HepG2 (cell line): ENCODE measurements around the gene CCDC175. TPM values are rescaled to one million over a fixed set of nuclear protein-coding genes. Genes with fewer than 3 reads are reported as not detected.

Experiments
- ATAC-seq: fragments of 200-7000 bp; cut with Tn5 transposase; 3 replicates; pipeline ENCODE4 v1.9.1; 2020; ENCODE audit warnings: mild to moderate bottlenecking, moderate library complexity
- BruUV-seq: library from RNA; stranded (reverse); fragments of 400-500 nt; replicated peaks from 2 replicates; lab custom pipeline; 2021; lab: Mats Ljungman, UMichigan
- CTCF ChIA-PET: fragments of 300-600 bp; formaldehyde crosslinking; extraction: SDS; loops from one replicate; lab custom pipeline; 2021; ENCODE audit warnings: low total read pairs, inconsistent platforms, low intra/inter-chr PET ratio; lab: Yijun Ruan, JAX
- POLR2A ChIA-PET: fragments of 350-600 bp; sonication (Branson Sonifier 250); formaldehyde crosslinking; loops from one replicate; lab custom pipeline; 2020; ENCODE audit warnings: antibody characterized with exemption, inconsistent platforms; lab: Yijun Ruan, JAX
- DNase-seq: peaks from one replicate; pipeline ENCODE4 v3.0.0-alpha.2; 2015; ENCODE audit warnings: low spot score
- FAIRE-seq: peaks from 3 replicates; lab custom pipeline; 2011; peaks lifted over from hg19 to GRCh38; lab: Jason Lieb, UNC
- H2AFZ ChIP-seq: one replicate; pipeline ENCODE4 v1.6.1; 2011; ENCODE audit warnings: low read length, inconsistent platforms
- H3K27ac ChIP-seq: fragments of 300-600 bp; 3 replicates; pipeline ENCODE4 v1.8.0; 2011; ENCODE audit warnings: mixed run types, mild to moderate bottlenecking, mixed read lengths, low read length, inconsistent platforms; ENCODE audit not compliant: insufficient read depth; ENCODE audit errors: extremely low read length
- H3K27me3 ChIP-seq, 2 experiments: fragments of 200-600 bp in 1 of 2; 2 replicates in 1 of 2; 3 replicates in 1 of 2; pipeline versions ENCODE4 v1.6.0 to v1.8.0; 2011; ENCODE audit warnings: low read length in 2 of 2, mild to moderate bottlenecking in 2 of 2, moderate library complexity in 2 of 2, inconsistent platforms in 1 of 2; ENCODE audit not compliant: insufficient read depth in 2 of 2, control insufficient read depth in 1 of 2
- H3K36me3 ChIP-seq, 2 experiments: fragments of 200-600 bp in 1 of 2; replicated peaks in 1 of 2; 2 replicates in 1 of 2; 3 replicates in 1 of 2; pipeline versions ENCODE4 v1.5.1 to v1.8.0; 2011; ENCODE audit warnings: low read length in 2 of 2, inconsistent platforms in 1 of 2; ENCODE audit not compliant: insufficient read depth in 2 of 2, control insufficient read depth in 1 of 2
- H3K4me1 ChIP-seq: 2 replicates; pipeline ENCODE4 v1.5.1; 2012; ENCODE audit warnings: low read length, inconsistent platforms; ENCODE audit not compliant: insufficient read depth
- H3K4me2 ChIP-seq: 2 replicates; pipeline ENCODE4 v1.6.0; 2011; ENCODE audit warnings: low read depth, low read length, inconsistent platforms
- H3K4me3 ChIP-seq, 3 experiments: fragments of 200-600 bp in 1 of 3; sonication (generic), shearing (Covaris generic) in 1 of 3; replicated peaks in 1 of 3; 2 replicates each; pipeline ENCODE4 v1.5.1; 2011 to 2016; ENCODE audit warnings: low read length in 3 of 3, inconsistent platforms in 2 of 3, low read depth in 2 of 3, mild to moderate bottlenecking in 2 of 3, control low read depth in 1 of 3, mixed read lengths in 1 of 3; ENCODE audit not compliant: insufficient read depth in 1 of 3
- H3K79me2 ChIP-seq: one replicate; pipeline ENCODE4 v1.6.1; 2011; ENCODE audit warnings: low read length, inconsistent platforms; ENCODE audit not compliant: insufficient read depth
- H3K9ac ChIP-seq: 2 replicates; pipeline ENCODE4 v1.6.0; 2011; ENCODE audit warnings: mild to moderate bottlenecking, low read depth, low read length, inconsistent platforms; ENCODE audit not compliant: insufficient read depth
- H3K9me3 ChIP-seq: 2 replicates; pipeline ENCODE4 v1.5.1; 2012; ENCODE audit warnings: mild to moderate bottlenecking, low read length
- H4K20me1 ChIP-seq: 2 replicates; pipeline ENCODE4 v1.6.0; 2011; ENCODE audit warnings: inconsistent platforms, mild to moderate bottlenecking, low read length, moderate library complexity; ENCODE audit not compliant: insufficient read depth
- IKZF5 ChIP-seq: IDR thresholded peaks from 2 replicates; pipeline ENCODE4 v1.6.1; 2018; ENCODE audit warnings: missing genetic modification reagents, mild to moderate bottlenecking, missing compliant biosample characterization
- PLRG1 ChIP-seq: fragments of 450-650 bp; conservative IDR thresholded peaks from 2 replicates; pipeline ENCODE4 v1.6.1; 2016
- SYNCRIP ChIP-seq: fragments of 200-400 bp; formaldehyde crosslinking; IDR thresholded peaks from 2 replicates; pipeline ENCODE4 v1.6.1; 2018; ENCODE audit warnings: mild to moderate bottlenecking, low read depth, low read length; ENCODE audit not compliant: insufficient read depth
- ZBTB26 ChIP-seq: IDR thresholded peaks from 2 replicates; pipeline ENCODE4 v1.6.1; 2016; ENCODE audit warnings: missing compliant biosample characterization, missing genetic modification reagents, borderline replicate concordance
- ZFP82 ChIP-seq: sonication (generic); formaldehyde crosslinking; IDR thresholded peaks from 2 replicates; pipeline ENCODE4 v1.5.1; 2020; ENCODE audit warnings: mild to moderate bottlenecking, missing genetic modification reagents, borderline replicate concordance
- ZNF333 ChIP-seq: sonication (generic); formaldehyde crosslinking; IDR thresholded peaks from 2 replicates; pipeline ENCODE4 v1.4.0; 2020; ENCODE audit warnings: mild to moderate bottlenecking, missing genetic modification reagents, borderline replicate concordance
- ZNF576 ChIP-seq: sonication (generic); formaldehyde crosslinking; IDR thresholded peaks from 2 replicates; pipeline ENCODE4 v1.4.0; 2020; ENCODE audit warnings: mild to moderate bottlenecking, missing genetic modification reagents
- ZNF850 ChIP-seq: sonication (generic); formaldehyde crosslinking; conservative IDR thresholded peaks from 2 replicates; pipeline ENCODE4 v1.9.0; 2021; ENCODE audit warnings: mild to moderate bottlenecking, missing genetic modification reagents
- WGBS: methylation state at CpG from one replicate; pipeline ENCODE4 v1.1.6; 2017; ENCODE audit warnings: low lambda C conversion rate; 5-methylcytosine and 5-hydroxymethylcytosine counted together
- in situ Hi-C: cut with HindIII; loops from 2 replicates; pipeline ENCODE4 v1.10.0; 2017; ENCODE audit warnings: low pct_unique_long_range_greater_than_20kb; ENCODE audit not compliant: extremely low pct_ligation_motif_present
- intact Hi-C: fragments of 100-400 bp; cut with micrococcal nuclease; formaldehyde crosslinking; loops from one replicate; pipeline ENCODE4 v1.10.0; 2022; ENCODE audit not compliant: unreplicated experiment
- polyA plus RNA-seq, 8 experiments: library from polyadenylated mRNA; depleted of rRNA in 3 of 8; stranded (reverse) in 7 of 8; unstranded in 1 of 8; fragments of >200 nt; fragmentation: Illumina TruSeq in 4 of 8; extraction: Trizol in 4 of 8; gene quantifications; 2 replicates each; pipeline versions ENCODE4 v1.2.1 to v1.2.3, GENCODE V29; 2011 to 2016; ENCODE audit warnings: low read depth in 4 of 8, missing spikeins in 1 of 8, mixed read lengths in 1 of 8; ENCODE audit not compliant: insufficient read depth in 1 of 8
- total RNA-seq, 5 experiments: library from RNA; depleted of rRNA; stranded (reverse); fragments of >200 nt; fragmentation: Illumina TruSeq; extraction: Trizol; gene quantifications; 2 replicates each; pipeline ENCODE4 v1.2.3, GENCODE V29; 2016; ENCODE audit warnings: low read depth in 1 of 5
- TF ChIP-seq, protein P1 (sequence below): sonication (generic); formaldehyde crosslinking; conservative IDR thresholded peaks from 2 replicates; pipeline ENCODE4 v1.5.0; 2020; ENCODE audit warnings: missing genetic modification reagents
- TF ChIP-seq, protein P2 (sequence below): sonication (generic); formaldehyde crosslinking; IDR thresholded peaks from 2 replicates; pipeline ENCODE4 v1.4.0; 2020; ENCODE audit warnings: missing genetic modification reagents
- TF ChIP-seq, protein P3 (sequence below): sonication (generic); formaldehyde crosslinking; IDR thresholded peaks from 2 replicates; pipeline ENCODE4 v1.5.1; 2020; ENCODE audit warnings: missing genetic modification reagents, mild to moderate bottlenecking, borderline replicate concordance

Gene CCDC175
- total and polyA plus RNA-seq, 2 of the 13 experiments (the other 11 are each of a cell fraction or from before 2014, with no cell fraction given), result not detected

DNA sequence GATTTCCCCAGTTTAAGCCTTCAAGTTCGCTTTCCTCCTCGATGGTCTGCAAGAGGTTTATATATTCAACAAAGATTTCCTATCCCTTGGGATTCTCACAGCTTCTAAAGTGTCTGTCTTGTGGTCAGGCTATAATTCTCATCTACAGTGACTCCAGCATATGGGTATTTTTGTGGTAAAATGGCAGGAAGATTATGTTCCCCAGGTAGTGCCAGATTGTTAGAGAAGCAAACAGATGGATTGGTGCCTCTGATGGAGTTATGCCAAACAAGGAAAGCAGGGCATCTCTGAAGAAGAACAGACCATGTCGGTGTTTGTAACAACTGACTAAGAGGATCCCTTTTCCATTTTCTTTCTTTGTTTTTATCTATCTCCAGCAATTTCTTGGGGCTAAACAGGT, 5.5 kb upstream of the CCDC175 start:
- POLR2A ChIA-PET, result no interaction called here
- CTCF ChIA-PET, result no interaction called here
- H3K4me3 ChIP-seq, result no peak overlapping the region
- no peaks in the 10 kb centered on the region for H3K9me3 ChIP-seq
- H3K79me2 ChIP-seq, result no peaks in the 10 kb centered on the region
- no peaks in the 10 kb centered on the region for H3K4me1 ChIP-seq
- no peak overlapping the region for H3K9ac ChIP-seq
- intact Hi-C loops (no loop called here), in situ Hi-C loops (loop anchor here (10.0 kb wide), 1 partner anchor 77 kb away; no protein-coding TSS in a partner anchor)
- H3K27ac ChIP-seq, result no peak overlapping the region
- no peak for DNase-seq
- TF ChIP-seq, protein P1, sequence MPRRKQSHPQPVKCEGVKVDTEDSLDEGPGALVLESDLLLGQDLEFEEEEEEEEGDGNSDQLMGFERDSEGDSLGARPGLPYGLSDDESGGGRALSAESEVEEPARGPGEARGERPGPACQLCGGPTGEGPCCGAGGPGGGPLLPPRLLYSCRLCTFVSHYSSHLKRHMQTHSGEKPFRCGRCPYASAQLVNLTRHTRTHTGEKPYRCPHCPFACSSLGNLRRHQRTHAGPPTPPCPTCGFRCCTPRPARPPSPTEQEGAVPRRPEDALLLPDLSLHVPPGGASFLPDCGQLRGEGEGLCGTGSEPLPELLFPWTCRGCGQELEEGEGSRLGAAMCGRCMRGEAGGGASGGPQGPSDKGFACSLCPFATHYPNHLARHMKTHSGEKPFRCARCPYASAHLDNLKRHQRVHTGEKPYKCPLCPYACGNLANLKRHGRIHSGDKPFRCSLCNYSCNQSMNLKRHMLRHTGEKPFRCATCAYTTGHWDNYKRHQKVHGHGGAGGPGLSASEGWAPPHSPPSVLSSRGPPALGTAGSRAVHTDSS (CRISPR knock-in tag), result no peak
- TF ChIP-seq ZNF576 (CRISPR knock-in tag) (no peak), ZBTB26 (CRISPR knock-in tag) (no peak), ZFP82 (CRISPR knock-in tag) (no peak), SYNCRIP (no peak), IKZF5 (CRISPR knock-in tag) (no peak), ZNF333 (CRISPR knock-in tag) (no peak), ZNF850 (CRISPR knock-in tag) (no peak), PLRG1 (no peak)
- TF ChIP-seq, protein P2, sequence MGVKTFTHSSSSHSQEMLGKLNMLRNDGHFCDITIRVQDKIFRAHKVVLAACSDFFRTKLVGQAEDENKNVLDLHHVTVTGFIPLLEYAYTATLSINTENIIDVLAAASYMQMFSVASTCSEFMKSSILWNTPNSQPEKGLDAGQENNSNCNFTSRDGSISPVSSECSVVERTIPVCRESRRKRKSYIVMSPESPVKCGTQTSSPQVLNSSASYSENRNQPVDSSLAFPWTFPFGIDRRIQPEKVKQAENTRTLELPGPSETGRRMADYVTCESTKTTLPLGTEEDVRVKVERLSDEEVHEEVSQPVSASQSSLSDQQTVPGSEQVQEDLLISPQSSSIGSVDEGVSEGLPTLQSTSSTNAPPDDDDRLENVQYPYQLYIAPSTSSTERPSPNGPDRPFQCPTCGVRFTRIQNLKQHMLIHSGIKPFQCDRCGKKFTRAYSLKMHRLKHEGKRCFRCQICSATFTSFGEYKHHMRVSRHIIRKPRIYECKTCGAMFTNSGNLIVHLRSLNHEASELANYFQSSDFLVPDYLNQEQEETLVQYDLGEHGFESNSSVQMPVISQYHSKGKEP (CRISPR knock-in tag), result no peak
- TF ChIP-seq, protein P3, sequence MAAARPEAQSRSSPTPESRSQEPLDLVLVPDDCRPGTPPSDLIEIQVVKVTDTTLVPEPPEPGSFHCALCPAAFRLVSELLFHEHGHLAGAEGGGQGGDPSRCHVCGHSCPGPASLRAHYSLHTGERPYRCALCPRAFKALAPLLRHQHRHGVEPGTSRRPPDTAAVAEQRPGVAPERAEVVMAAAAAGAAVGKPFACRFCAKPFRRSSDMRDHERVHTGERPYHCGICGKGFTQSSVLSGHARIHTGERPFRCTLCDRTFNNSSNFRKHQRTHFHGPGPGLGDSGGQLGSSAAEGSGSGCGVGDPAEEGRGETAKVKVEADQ (CRISPR knock-in tag), result no peak
- ATAC-seq, result no peak
- H3K27me3 ChIP-seq, result 0 out of 5 replicates have a peak, but pooled peaks cover 0 to 2% of the 10 kb centered on the region in 2 experiments
- H4K20me1 ChIP-seq, result no peaks in the 10 kb centered on the region
- H2AFZ ChIP-seq, result no peak overlapping the region
- BruUV-seq, result no TSS peak
- WGBS, result 33% methylated on average over 3 of the region's 3 CpGs
- H3K4me2 ChIP-seq, result no peak overlapping the region
- H3K36me3 ChIP-seq, result no peaks in the 10 kb centered on the region
- FAIRE-seq, result no peak
